Anterior cingulate cortex (tissue), 58 donors: ENCODE measurements around the gene MAD2L1.

Experiments used
- DNase-seq, 58 donors: peaks; one replicate each; lab custom pipeline; 2025; lab: John Stamatoyannopoulos, UW

MAD2L1 gene

GRCh38 chr4:120007896-120008436 lies 58.7 kb downstream of the MAD2L1 start:
- no peak for DNase-seq

GRCh38 chr4:120007191-120007871 lies 59.3 kb downstream of the MAD2L1 start:
- DNase-seq: no peak
